GM19372 (cell line): ENCODE data around the gene VWA2.

Source experiments
- ATAC-seq: cut with Tn5 transposase; IDR thresholded peaks from one replicate; pipeline ENCODE4 v1.9.1; 2021; ENCODE audit warnings: mild to moderate bottlenecking, low read depth, moderate library complexity; ENCODE audit not compliant: unreplicated experiment

The VWA2 gene

DNA sequence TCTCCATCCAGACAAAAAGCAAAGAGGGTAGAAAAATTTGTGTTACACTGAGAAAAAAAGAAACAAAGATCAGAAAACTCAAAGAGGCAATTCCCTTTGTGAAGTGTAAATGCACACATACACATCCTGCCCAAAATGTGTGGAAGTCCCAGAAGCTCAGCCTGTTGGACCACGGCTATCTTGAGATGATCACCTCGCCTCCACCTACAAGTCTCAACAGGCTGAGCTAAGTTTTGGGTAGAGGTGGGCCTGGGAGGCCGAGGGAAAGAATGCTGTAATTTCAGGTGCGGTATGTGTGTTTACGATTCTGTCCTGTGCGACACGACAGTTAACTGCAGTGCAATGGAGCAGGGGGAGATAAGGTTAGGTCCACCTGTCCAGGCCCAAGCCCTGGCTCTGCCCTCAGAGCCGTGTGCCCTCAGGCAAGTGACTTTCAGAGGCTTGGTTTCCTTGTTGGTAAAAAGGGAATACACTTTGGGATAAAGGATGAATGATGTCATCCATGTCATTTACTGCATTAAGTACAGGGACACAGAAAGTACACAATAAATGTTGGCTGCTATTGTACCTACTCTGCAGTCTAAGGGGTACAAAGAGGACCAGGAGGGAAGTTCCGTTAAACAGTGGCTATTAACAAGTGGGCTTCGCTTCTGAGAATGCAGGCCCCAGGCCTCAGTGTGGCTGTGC lies 97.9 kb downstream of the VWA2 start:
- no peak for ATAC-seq

DNA sequence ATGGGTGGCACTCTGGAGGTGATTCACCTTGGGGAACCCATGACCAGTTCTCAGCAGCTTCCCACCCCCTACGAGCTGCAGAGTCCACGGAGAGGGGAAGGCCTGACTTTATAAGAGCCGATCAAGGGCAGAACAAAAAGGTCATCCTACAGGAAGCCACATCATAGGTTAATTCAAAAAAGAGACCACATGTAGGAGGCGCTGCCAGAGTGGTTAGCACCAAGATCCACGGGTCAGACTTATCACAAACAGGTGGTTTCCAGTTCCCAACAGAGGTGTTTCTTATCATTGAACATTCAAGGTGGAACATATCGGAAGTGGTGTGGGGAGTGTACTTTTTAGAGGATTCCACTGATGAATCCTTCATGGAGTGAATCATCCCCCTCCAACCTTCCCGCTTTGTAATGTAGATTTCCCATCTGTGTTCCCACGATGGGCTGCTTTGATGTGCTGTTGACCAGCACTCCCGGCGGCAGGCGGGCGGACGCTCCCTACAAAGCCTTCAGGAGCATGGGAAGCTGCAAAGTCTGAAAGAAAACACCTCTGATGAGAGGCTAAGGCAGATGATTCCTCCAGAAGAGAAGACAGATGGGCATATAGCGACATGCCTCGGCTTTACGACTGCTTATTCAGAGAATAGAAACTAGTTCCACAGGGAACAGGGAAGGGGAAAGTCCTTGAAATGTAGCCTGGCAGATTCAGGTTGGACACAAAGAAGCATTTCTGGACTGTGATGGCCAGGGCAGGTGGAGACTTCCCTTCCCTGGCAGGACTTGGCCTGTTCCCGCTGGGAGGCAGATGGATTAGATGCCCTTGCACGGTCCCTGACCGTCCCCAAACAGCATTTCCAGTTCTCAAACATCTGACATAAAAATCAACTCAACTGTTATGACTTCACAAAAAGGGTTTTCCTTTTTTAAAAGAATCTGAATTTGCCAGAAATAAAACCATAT lies 98.7 kb downstream of the VWA2 start:
- no peak for ATAC-seq

DNA sequence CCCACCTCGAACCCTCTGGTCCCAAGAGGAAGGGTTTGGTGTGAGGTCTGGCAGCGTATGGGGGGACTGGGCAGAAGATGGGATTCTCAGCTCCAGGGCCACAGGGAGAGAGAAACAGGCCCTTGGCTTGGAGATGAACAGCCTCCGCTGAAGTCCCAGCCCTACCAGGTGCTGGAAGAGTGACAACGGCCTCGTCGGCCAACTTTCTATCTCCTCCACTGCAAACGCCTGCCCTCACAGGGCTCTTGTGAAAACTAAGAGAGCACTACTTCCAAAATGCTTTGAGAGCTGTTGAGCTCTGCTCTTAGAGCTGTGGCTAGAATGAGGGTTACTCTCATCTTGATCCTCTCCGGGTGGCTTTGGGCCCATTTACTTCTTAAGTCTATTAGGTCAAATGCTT lies 101.8 kb downstream of the VWA2 start:
- no peak for ATAC-seq
